H9 (cell line): ENCODE data around the gene MRC1. TPM values are rescaled to one million over a fixed set of nuclear protein-coding genes. Genes with fewer than 3 reads are reported as not detected.

Experiments
- DNase-seq: peaks from one replicate; pipeline ENCODE4 v3.0.0-alpha.2; 2017
- H2AFZ ChIP-seq: one replicate; pipeline ENCODE4 v1.6.1; 2013; ENCODE audit warnings: mild to moderate bottlenecking, low read length, control low read depth, moderate library complexity
- H2AK5ac ChIP-seq: 2 replicates; pipeline ENCODE4 v1.6.1; 2013; ENCODE audit warnings: low read length, control low read depth, mixed read lengths; ENCODE audit not compliant: insufficient read length
- H2BK120ac ChIP-seq: one replicate; pipeline ENCODE4 v1.6.1; 2013; ENCODE audit warnings: low read depth, mild to moderate bottlenecking, low read length, control low read depth, inconsistent platforms; ENCODE audit not compliant: poor library complexity, severe bottlenecking
- H2BK12ac ChIP-seq: 2 replicates; pipeline ENCODE4 v1.6.1; 2013; ENCODE audit warnings: low read length, control low read depth, mixed read lengths, low read depth; ENCODE audit not compliant: insufficient read length
- H2BK15ac ChIP-seq: 2 replicates; pipeline ENCODE4 v1.6.1; 2013; ENCODE audit warnings: low read depth, low read length, control low read depth
- H2BK20ac ChIP-seq: one replicate; pipeline ENCODE4 v1.6.1; 2013; ENCODE audit warnings: low read depth, mild to moderate bottlenecking, low read length, control low read depth, inconsistent platforms; ENCODE audit not compliant: poor library complexity, severe bottlenecking
- H2BK5ac ChIP-seq: 2 replicates; pipeline ENCODE4 v1.6.1; 2013; ENCODE audit warnings: low read length, control low read depth, mixed read lengths; ENCODE audit not compliant: insufficient read length
- H3K14ac ChIP-seq: 2 replicates; pipeline ENCODE4 v1.6.1; 2013; ENCODE audit warnings: low read length, control low read depth; ENCODE audit not compliant: insufficient read depth
- H3K18ac ChIP-seq: 2 replicates; pipeline ENCODE4 v1.6.1; 2013; ENCODE audit warnings: low read depth, mild to moderate bottlenecking, mixed read lengths, low read length, control low read depth; ENCODE audit not compliant: insufficient read length
- H3K23ac ChIP-seq: 2 replicates; pipeline ENCODE4 v1.6.1; 2013; ENCODE audit warnings: low read length, control low read depth, mixed read lengths, low read depth; ENCODE audit not compliant: insufficient read length
- H3K23me2 ChIP-seq: 2 replicates; pipeline ENCODE4 v1.6.1; 2013; ENCODE audit warnings: low read depth, mild to moderate bottlenecking, mixed read lengths, low read length, control low read depth; ENCODE audit not compliant: insufficient read length, poor library complexity, severe bottlenecking
- H3K27ac ChIP-seq: 2 replicates; pipeline ENCODE4 v1.5.1; 2013; ENCODE audit warnings: low read length, control low read depth, mixed read lengths, low read depth; ENCODE audit not compliant: insufficient read length
- H3K27me3 ChIP-seq: 2 replicates; pipeline ENCODE4 v1.6.1; 2013; ENCODE audit warnings: low read length, control low read depth, inconsistent platforms; ENCODE audit not compliant: insufficient read depth
- H3K4ac ChIP-seq: 2 replicates; pipeline ENCODE4 v1.6.1; 2013; ENCODE audit warnings: low read depth, mild to moderate bottlenecking, control low read depth, inconsistent platforms, low read length, moderate library complexity
- H3K4me1 ChIP-seq: 2 replicates; pipeline ENCODE4 v1.6.1; 2013; ENCODE audit warnings: low read length, control low read depth, inconsistent platforms; ENCODE audit not compliant: insufficient read depth
- H3K4me2 ChIP-seq: 2 replicates; pipeline ENCODE4 v1.6.1; 2013; ENCODE audit warnings: low read length, control low read depth, mixed read lengths; ENCODE audit not compliant: insufficient read length, insufficient read depth
- H3K56ac ChIP-seq: 2 replicates; pipeline ENCODE4 v1.6.1; 2013; ENCODE audit warnings: low read depth, mild to moderate bottlenecking, mixed read lengths, low read length, control low read depth; ENCODE audit not compliant: insufficient read length
- H3K79me1 ChIP-seq: 2 replicates; pipeline ENCODE4 v1.6.1; 2013; ENCODE audit warnings: low read depth, mild to moderate bottlenecking, moderate library complexity, low read length, control low read depth, inconsistent platforms; ENCODE audit not compliant: insufficient read depth, poor library complexity, severe bottlenecking
- H3K79me2 ChIP-seq: 2 replicates; pipeline ENCODE4 v1.6.1; 2013; ENCODE audit warnings: low read length, control low read depth, inconsistent platforms; ENCODE audit not compliant: insufficient read depth
- H3K9ac ChIP-seq: 2 replicates; pipeline ENCODE4 v1.6.1; 2013; ENCODE audit warnings: low read length, control low read depth, mixed read lengths; ENCODE audit not compliant: insufficient read length; ENCODE audit errors: extremely low read depth
- H3K9me3 ChIP-seq: one replicate; pipeline ENCODE4 v1.6.1; 2013; ENCODE audit warnings: low read depth, low read length, inconsistent platforms; ENCODE audit not compliant: control insufficient read depth
- H3T11ph ChIP-seq: one replicate; pipeline ENCODE4 v1.6.1; 2013; ENCODE audit warnings: mild to moderate bottlenecking, low read length, control low read depth, inconsistent platforms
- H4K20me1 ChIP-seq: one replicate; pipeline ENCODE4 v1.6.1; 2013; ENCODE audit not compliant: control insufficient read depth, insufficient read length, insufficient read depth
- H4K5ac ChIP-seq: 2 replicates; pipeline ENCODE4 v1.6.1; 2013; ENCODE audit warnings: low read depth, mild to moderate bottlenecking, mixed read lengths, low read length, control low read depth; ENCODE audit not compliant: insufficient read length
- H4K8ac ChIP-seq: replicated peaks from 2 replicates; pipeline ENCODE4 v1.6.1; 2013; ENCODE audit warnings: low read length, control low read depth, mixed read lengths, low read depth; ENCODE audit not compliant: insufficient read length
- H4K91ac ChIP-seq: 2 replicates; pipeline ENCODE4 v1.6.1; 2013; ENCODE audit warnings: low read depth, mild to moderate bottlenecking, moderate library complexity, mixed read lengths, low read length, control low read depth; ENCODE audit not compliant: insufficient read length
- H3K27ac Mint-ChIP-seq, 3 experiments: 2 replicates in 2 of 3; 3 replicates in 1 of 3; pipeline ENCODE4 v1.8.0; 2020 to 2021; ENCODE audit warnings: mixed read lengths in 3 of 3, mild to moderate bottlenecking in 1 of 3, moderate library complexity in 1 of 3
- H3K27me3 Mint-ChIP-seq: 2 replicates; pipeline ENCODE4 v1.8.0; 2021; ENCODE audit warnings: low read depth, mild to moderate bottlenecking, moderate library complexity, mixed read lengths
- H3K36me3 Mint-ChIP-seq, 3 experiments: 2 replicates in 2 of 3; 3 replicates in 1 of 3; pipeline ENCODE4 v1.8.0; 2020 to 2021; ENCODE audit warnings: low read depth in 3 of 3, mixed read lengths in 3 of 3; ENCODE audit not compliant: insufficient read depth in 1 of 3
- H3K4me1 Mint-ChIP-seq, 2 experiments: 2 replicates each; pipeline ENCODE4 v1.8.0; 2020; ENCODE audit warnings: mixed read lengths in 2 of 2
- H3K4me3 Mint-ChIP-seq, 2 experiments: 2 replicates in 1 of 2; 3 replicates in 1 of 2; pipeline ENCODE4 v1.8.0; 2020 to 2021; ENCODE audit warnings: mild to moderate bottlenecking in 2 of 2, mixed read lengths in 2 of 2, moderate library complexity in 1 of 2
- H3K9me3 Mint-ChIP-seq, 2 experiments: 2 replicates in 1 of 2; 3 replicates in 1 of 2; pipeline ENCODE4 v1.8.0; 2020; ENCODE audit warnings: mild to moderate bottlenecking in 2 of 2, mixed read lengths in 2 of 2, moderate library complexity in 1 of 2
- CTCF ChIP-seq: fragments of 200-600 bp; sonication (generic); conservative IDR thresholded peaks from 3 replicates; pipeline ENCODE4 v1.8.0; 2021; ENCODE audit warnings: antibody characterized with exemption, mild to moderate bottlenecking
- WGBS: extraction: QIAGEN DNeasy Blood & Tissue Kit; methylation state at CpG from one replicate; pipeline ENCODE4 v1.1.7; 2013; ENCODE audit warnings: missing lambda C conversion rate, low lambda C conversion rate, mixed read lengths; ENCODE audit not compliant: insufficient read length; ENCODE audit errors: extremely low coverage; 5-methylcytosine and 5-hydroxymethylcytosine counted together
- total RNA-seq: library from RNA; stranded (reverse); gene quantifications from 2 replicates; pipeline ENCODE4 v1.2.1, GENCODE V29; 2021

MRC1 gene
- total RNA-seq, 1 experiment from 2014 or later: not detected

GRCh38 chr10:17891435-17891834 is 82.3 kb downstream of the MRC1 start:
- Mint-ChIP-seq H3K4me3 (no peak overlapping the region), H3K9me3 (peaks cover 6% of the 10 kb centered on the region in 2 experiments; a peak in 4 of 5 replicates), H3K4me1 (no peaks in the 10 kb centered on the region), H3K27me3 (no peaks in the 10 kb centered on the region), H3K27ac (no peak overlapping the region), H3K36me3 (no peaks in the 10 kb centered on the region)
- no peak overlapping the region for H3K27ac ChIP-seq
- no peak overlapping the region for H3T11ph ChIP-seq
- no peak overlapping the region for H4K8ac ChIP-seq
- no peaks in the 10 kb centered on the region for H3K23me2 ChIP-seq
- no peak overlapping the region for H2AK5ac ChIP-seq
- no peak overlapping the region for H4K5ac ChIP-seq
- no peak overlapping the region for H2BK20ac ChIP-seq
- no peaks in the 10 kb centered on the region for H3K9me3 ChIP-seq
- DNase-seq: no peak
- no peak overlapping the region for H3K23ac ChIP-seq
- H3K18ac ChIP-seq: no peak overlapping the region
- no peaks in the 10 kb centered on the region for H4K20me1 ChIP-seq
- H3K4ac ChIP-seq: no peak overlapping the region
- no peak overlapping the region for H3K14ac ChIP-seq
- H3K9ac ChIP-seq: no peak overlapping the region
- TF ChIP-seq CTCF: no peak
- no peak overlapping the region for H3K56ac ChIP-seq
- H3K4me2 ChIP-seq: no peak overlapping the region
- H2BK12ac ChIP-seq: no peak overlapping the region
- no peaks in the 10 kb centered on the region for H3K27me3 ChIP-seq
- no peak overlapping the region for H2AFZ ChIP-seq
- no peak overlapping the region for H2BK5ac ChIP-seq
- no peak overlapping the region for H2BK120ac ChIP-seq
- no peaks in the 10 kb centered on the region for H3K79me1 ChIP-seq
- WGBS: no CpG with 5 or more reads among the region's 9 CpGs
- H4K91ac ChIP-seq: no peak overlapping the region
- no peak overlapping the region; the same call in 1 of the 2 replicates for H2BK15ac ChIP-seq
- no peaks in the 10 kb centered on the region for H3K4me1 ChIP-seq
- no peaks in the 10 kb centered on the region for H3K79me2 ChIP-seq
